Left renal pelvis (tissue), 4 donors: ENCODE data around the gene NUDT1. TPM values are rescaled to one million over a fixed set of nuclear protein-coding genes. Genes with fewer than 3 reads are reported as not detected.
"Not testable (repeated sequence)": the region's sequence is repeated elsewhere in the genome, so short reads cannot be mapped to it uniquely, and the experiment has no call there.

Experiments
- DNase-seq, 4 donors: peaks; one replicate each; pipeline ENCODE4 v3.0.0-alpha.2; 2013; ENCODE audit warnings: low read depth in 4 of 4, low spot score in 3 of 4
- polyA plus RNA-seq, 4 donors: library from polyadenylated mRNA; unstranded; fragments of 120-200 nt; gene quantifications; one replicate each; pipeline ENCODE4 v1.2.1, GENCODE V29; 2013; ENCODE audit not compliant: insufficient read length in 4 of 4

The NUDT1 gene
- polyA plus RNA-seq, 4 donors: 19.3 to 25.8 (median 19.8) TPM

GRCh38 chr7:2261611-2262010 lies 19.6 kb downstream of the NUDT1 start:
- no peak for DNase-seq

- no peak for DNase-seq
These were observed 21.1 kb downstream of the NUDT1 start for GRCh38 chr7:2263176-2263575.

GRCh38 chr7:2264158-2264557 lies 22.1 kb downstream of the NUDT1 start:
- no peak for DNase-seq

DNA sequence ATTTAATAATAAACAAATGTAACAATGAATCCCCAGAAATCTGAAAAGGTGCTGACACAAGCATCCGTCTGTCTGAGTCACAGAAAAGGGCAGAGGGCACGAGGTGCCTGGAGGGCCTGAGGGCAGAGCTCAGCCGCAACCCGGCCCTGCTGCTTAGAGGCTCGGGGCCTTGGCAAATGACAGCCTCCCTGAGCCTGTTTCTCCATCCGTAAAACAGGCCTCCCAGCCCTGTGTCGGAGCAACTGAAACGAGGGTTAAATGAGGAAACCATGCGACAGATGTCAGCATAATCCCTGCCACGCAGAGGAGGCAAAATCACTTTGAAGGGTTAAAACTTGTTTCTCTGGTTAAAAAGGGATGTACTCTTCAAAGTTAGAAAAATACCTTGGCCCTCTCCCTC lies 24.9 kb downstream of the NUDT1 start:
- no peak for DNase-seq

DNA sequence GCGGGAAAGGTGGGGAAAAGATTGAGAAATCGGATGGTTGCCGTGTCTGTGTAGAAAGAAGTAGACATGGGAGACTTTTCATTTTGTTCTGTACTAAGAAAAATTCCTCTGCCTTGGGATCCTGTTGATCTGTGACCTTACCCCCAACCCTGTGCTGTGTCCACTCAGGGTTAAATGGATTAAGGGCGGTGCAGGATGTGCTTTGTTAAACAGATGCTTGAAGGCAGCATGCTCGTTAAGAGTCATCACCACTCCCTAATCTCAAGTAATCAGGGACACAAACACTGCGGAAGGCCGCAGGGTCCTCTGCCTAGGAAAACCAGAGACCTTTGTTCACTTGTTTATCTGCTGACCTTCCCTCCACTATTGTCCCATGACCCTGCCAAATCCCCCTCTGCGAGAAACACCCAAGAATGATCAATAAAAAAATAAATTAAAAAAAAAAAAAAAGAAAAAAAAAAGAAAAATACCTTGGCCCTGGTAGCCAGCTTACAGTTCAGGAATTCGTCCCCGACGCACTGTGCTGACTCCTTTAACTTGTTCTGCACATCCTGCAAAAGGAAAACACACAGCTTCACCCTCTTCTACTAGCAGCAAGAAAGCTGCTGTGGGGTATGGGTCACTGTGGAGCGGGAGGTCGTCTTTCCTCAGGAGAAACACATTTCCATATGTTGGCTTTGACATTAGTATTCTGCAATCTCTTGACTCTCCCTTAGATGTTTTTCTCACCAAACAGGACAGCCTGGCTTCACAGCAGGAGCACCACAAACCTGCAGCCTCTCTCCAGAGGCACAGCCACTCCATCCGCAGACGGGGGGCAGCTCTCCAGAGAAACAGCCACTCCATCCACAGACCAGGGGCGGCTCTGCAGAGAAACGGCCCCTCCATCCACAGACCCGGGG lies 27.3 kb downstream of the NUDT1 start:
- not testable (repeated sequence) for DNase-seq

DNA sequence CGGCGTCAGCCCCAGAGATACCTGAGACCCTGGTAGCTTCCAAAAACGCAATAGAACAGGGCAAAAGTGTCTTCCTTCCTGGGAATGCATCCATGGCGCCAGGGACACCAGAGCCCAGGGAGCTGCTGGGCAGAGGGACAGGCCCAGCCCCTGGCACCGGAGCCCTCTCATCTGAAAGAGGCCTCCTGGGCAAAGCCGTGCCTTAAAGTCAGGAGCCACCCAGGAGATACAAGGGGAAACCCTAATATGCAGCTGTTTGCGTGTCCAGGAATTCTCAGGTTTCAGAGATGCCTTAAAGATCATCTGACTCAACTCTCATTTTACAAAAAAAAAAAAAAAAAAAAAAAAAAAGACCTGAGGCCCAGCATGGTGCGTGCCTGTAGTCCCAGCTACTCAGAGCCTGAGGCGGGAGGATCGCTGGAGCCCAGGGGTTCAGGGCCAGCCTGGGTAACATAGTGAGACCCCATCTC lies 28.0 kb downstream of the NUDT1 start:
- no peak for DNase-seq

DNA sequence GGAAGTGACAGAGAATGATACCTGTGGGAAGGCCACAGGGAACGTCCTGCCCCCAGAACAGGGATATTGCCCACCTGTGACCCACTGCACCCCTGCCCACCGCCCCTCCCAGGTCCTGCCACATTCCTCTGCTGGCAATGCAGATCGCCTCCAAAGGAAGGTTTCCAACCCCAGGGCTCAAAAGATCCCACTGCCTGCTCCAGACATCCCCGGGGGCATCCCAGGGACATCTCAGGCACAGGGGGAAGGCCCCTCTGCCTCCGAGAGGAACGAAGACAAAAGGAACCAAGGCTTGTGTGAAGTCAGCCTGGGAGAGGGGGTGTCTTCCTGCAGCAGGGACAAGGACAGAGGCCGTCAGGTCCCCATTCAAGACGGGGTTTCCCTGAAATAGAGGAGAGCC lies 28.5 kb downstream of the NUDT1 start:
- no peak for DNase-seq

DNA sequence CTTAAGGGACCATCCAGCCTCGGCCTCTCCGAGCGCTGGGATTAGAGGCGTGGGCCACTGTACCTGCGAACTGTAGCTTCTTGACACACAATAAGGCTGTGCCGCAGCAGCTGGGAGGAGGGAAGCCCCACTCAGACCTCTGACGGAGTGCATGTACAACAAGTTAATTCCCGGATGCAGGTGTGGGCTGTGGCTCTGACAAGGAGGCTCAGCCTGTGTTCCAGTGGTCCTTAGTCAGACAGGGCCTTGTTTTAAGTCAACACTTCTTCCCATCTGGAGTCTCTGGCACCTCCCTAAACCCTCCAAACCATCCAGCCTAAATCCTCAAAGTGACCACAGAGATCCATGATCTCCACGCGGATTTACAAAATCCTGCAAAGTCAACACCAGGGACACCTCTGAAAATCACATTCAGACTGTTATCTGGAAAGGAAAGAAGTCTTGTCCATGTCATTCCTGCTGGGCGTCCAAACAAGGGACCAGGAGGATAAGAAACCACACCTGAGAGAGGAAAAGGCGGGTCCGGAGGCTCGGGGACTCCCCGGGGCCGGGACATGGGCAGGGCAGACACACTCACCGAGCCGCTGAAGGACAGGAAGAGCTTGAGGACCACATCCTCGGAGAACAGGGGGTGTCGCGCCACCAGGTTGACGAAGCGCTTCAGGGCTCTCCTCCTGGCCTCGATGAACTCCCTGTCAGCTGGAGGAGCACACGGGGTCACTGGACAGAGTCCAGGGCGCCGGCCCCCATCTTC lies 29.4 kb downstream of the NUDT1 start:
- no peak for DNase-seq

- no peak for DNase-seq
These were observed 30.0 kb downstream of the NUDT1 start for GRCh38 chr7:2272031-2272430.

GRCh38 chr7:2273866-2274265 lies 31.8 kb downstream of the NUDT1 start:
- no peak for DNase-seq

DNA sequence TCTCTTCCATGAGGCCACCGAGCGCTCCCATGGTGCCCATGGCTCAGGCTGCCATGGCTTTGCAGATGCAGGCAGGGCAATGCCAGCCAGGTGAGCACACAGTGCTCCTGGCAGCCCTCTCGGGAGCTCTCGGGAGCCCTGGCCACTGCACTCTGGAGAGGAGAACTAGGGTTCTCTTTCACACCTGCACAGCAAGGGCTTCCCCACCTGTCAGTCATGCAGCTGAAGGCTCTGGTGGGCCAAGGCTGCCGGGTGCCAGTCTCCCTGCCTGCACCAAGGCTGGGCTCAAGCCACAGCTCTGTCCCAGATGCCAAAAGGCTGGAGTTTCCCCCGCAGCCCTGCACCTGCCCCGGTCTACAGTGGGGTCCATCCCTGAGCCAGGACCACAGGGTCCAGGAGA lies 32.6 kb downstream of the NUDT1 start:
- no peak for DNase-seq

DNA sequence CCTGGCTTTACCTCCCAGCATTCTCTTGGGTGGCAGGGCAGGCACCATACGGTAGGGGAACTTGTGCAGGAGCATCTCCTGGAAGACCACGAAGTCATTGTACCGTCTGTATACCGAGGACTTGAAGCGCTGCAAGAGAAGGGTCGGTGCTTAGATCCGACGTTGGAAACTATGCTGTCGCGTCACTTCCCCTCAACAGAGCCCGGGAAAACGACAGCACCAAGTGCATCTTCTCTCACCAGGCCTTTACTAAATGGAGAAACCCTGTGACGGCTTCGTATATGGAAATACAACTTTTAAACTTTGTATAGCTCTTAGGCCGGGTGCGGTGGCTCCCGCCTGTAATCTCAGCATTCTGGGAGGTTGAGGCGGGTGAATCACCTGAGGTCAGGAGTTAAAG lies 33.1 kb downstream of the NUDT1 start:
- DNase-seq: no peak

GRCh38 chr7:2276107-2276506 lies 34.1 kb downstream of the NUDT1 start:
- no peak for DNase-seq

DNA sequence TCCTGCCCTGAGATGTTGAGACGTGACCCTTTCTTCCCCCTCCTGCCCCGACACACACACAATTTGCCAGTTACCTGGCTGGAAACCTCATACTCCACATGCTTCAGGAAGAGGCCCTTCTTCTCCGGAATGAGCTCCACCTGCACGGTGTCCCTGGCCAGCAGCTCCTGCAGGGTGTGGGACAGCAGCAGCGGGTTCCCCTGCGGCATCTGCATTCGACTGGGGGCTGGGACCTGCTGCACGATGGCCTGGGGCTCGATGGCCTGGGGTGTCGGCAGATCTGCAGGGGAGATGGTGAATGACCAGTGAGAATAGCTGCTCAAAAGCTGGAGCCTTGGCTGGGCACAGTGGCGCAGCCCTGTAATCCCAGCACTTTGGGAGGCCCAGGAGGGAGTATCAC lies 36.0 kb downstream of the NUDT1 start:
- DNase-seq: no peak

DNA sequence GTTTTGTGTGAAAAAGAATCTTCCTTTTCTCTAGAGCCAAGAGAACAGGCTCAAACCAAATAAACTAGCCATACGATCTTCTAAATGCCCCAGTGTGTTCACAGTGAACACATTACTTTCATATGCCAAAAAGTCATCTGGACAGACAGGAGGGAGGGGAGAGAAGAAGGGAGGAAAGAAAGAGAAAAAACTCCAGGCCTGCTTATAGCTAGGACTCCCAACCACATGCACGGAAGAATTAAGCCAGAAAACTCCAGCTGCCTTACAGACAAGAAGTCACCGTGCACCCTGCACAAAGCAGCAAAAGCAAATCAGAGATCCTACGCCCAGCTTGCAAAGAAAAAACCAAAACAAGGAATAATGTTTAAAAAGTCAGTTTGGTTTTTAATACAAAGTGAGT lies 37.9 kb downstream of the NUDT1 start:
- no peak for DNase-seq

- no peak for DNase-seq
These were observed 38.4 kb downstream of the NUDT1 start for GRCh38 chr7:2280424-2280823.

DNA sequence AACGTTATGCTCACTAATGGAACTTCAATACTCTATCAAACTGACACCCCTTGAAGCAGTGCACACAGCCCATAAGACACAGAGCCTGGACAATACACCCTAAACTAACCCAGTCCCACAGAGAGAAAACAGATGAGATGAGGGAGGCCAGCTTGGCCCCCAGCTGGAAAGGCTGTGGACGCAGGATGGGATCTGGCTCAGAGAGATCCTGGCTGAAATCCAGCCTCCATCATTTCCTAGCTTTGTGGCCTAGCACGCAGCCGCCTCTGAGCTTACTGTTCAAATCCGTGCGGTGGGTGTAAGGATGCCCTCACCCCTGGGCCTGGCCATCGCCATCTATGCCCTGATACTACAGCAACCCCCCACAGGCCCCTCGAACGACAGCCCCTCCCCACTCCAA lies 39.5 kb downstream of the NUDT1 start:
- DNase-seq: no peak

- peak in 2 of 4 donors; percentile 44 to 51 for DNase-seq
These were observed 40.2 kb downstream of the NUDT1 start for GRCh38 chr7:2282185-2282751.

GRCh38 chr7:2283074-2283473 lies 41.0 kb downstream of the NUDT1 start:
- no peak for DNase-seq

DNA sequence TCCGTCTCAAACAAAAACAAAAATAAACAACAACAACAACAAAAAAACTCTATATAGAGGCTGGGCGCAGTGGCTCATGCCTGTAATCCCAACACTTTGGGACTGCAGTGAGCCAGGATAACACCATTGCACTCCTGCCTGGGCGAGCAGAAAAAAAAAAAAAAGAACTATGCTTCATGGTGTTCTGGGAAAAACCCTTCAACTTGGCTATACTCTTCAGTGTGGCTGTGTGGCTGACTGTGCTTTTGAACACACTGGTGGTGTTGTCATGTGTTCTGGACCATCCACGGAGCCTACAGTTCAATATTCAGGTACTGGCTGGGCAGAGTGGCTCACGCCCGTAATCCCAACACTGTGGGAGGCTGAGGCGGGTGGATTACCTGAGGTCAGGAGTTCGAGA lies 45.7 kb downstream of the NUDT1 start:
- DNase-seq: no peak

GRCh38 chr7:2288503-2288902 lies 46.5 kb downstream of the NUDT1 start:
- no peak for DNase-seq
